ENCODE data around the gene CHST11.

GRCh38 chr12:104686196-104686595, 229.4 kb downstream of the CHST11 start:
- TF ChIP-seq CTCF (IDR thresholded peaks at IDR 0.05) (no peak), POLR2A (IDR thresholded peaks at IDR 0.05; ENCODE audit: low read depth) (no peak)

Data from esophagus muscularis mucosa (tissue), 3 donors.